Ramos (cell line): ENCODE results near the gene SPATA9.

Experiments used
- in situ Hi-C: fragments of 300-500 bp; cut with MboI; formaldehyde crosslinking; loops from one replicate; pipeline ENCODE4 v1.14.3; 2022; ENCODE audit warnings: low sequenced_read_pairs; ENCODE audit not compliant: unreplicated experiment

Gene SPATA9

DNA sequence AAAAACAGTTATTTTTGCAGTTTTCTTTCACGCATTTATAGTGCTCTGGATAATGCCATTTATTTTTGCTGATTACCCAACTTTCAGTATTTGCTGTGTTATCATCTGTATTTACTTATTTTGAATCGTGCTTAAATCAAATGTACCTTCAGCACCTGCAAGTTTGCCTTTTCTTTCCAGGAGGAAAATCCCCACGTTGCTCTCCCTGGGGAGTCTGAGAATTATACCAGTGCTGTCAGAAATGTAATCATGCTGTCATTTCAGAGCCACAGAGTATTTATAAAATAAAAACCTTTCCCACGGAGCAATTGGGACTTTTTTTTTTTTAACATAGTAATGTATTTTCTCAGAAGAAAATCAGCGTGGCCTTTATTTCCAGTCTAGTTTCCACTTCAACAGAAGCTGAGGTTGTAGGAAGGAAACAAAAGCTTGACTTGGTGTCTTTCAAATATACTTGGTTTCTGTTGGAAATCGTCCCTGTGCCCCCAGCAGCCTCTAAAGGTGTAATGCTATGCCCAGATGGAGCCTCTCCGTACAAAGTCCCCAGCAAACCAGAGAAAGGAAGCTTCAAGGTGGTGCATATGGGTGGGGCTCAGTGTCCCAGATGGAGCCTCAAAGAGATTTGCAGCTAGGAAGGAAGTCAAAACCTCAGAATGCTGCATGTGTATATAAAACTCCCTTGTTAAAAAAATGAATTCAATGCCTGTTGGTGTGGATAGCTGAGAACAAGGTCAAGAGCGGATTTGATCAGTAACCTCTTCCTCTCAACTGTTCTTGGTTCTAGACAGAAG is 60.8 kb downstream of the SPATA9 start:
- in situ Hi-C loops, result no loop called here

DNA sequence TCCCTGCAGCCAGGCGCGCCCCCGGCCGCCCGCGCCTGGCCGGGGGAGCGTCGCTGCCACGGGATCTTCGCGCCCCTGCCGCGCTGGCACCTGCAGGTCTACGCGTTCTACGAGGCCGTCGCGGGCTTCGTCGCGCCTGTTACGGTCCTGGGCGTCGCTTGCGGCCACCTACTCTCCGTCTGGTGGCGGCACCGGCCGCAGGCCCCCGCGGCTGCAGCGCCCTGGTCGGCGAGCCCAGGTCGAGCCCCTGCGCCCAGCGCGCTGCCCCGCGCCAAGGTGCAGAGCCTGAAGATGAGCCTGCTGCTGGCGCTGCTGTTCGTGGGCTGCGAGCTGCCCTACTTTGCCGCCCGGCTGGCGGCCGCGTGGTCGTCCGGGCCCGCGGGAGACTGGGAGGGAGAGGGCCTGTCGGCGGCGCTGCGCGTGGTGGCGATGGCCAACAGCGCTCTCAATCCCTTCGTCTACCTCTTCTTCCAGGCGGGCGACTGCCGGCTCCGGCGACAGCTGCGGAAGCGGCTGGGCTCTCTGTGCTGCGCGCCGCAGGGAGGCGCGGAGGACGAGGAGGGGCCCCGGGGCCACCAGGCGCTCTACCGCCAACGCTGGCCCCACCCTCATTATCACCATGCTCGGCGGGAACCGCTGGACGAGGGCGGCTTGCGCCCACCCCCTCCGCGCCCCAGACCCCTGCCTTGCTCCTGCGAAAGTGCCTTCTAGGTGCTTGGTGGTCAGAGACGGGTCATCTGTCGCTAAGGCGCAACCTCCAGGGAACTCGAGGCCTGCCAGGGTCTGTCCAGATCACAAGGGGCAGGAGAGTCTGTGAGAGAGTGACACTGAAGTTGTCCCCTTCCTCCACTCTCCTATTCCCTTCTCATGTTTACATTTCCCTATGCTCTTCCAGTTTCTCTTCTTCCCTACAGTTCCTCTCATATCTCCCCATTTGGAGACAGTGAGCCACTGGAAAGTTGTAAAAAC is 61.6 kb downstream of the SPATA9 start:
- in situ Hi-C loops, result no loop called here

DNA sequence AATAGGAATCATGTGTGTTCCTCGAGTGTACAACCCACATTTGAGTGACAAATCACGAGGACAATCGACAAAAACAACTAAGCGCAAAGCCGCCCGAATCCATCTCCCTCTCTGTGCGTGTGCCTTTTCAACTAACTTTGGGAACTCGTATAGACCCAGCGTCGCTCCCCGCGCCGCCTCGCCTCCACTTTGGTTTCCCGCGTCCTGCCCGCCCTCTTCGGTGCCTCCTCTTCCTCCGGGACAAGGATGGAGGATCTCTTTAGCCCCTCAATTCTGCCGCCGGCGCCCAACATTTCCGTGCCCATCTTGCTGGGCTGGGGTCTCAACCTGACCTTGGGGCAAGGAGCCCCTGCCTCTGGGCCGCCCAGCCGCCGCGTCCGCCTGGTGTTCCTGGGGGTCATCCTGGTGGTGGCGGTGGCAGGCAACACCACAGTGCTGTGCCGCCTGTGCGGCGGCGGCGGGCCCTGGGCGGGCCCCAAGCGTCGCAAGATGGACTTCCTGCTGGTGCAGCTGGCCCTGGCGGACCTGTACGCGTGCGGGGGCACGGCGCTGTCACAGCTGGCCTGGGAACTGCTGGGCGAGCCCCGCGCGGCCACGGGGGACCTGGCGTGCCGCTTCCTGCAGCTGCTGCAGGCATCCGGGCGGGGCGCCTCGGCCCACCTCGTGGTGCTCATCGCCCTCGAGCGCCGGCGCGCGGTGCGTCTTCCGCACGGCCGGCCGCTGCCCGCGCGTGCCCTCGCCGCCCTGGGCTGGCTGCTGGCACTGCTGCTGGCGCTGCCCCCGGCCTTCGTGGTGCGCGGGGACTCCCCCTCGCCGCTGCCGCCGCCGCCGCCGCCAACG is 62.5 kb downstream of the SPATA9 start, which contains the start of gene GPR150:
Gene GPR150, plus strand, starts transcription at position 58 of the 840 bp plus-strand sequence. Its CDS starts 189 bp downstream, at position 247.
- in situ Hi-C loops, result no loop called here

DNA sequence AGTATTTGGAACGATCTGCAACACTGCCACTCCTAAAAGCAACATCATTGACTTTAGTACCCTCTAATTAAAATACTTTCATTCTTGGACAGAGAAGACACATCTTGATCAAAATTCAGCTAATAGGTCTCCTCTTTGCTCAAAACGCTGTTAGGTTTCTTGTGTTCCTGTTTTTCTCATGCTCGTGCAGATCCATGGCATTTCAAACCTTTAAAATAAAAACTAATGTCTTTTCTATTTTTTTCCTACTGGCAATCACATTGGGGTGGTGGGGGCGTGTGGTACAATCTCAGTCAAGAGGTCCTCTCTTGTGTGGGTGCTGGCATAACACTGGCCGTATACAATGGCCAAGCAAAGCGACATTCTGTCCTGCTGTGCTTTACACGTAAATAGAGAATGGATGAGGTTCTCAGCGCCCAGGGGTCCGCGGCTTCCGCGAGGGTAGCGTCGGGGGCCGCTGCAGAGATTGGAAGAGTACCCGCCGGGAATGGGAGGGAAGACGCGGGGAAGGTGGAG is 63.2 kb downstream of the SPATA9 start:
- in situ Hi-C loops, result no loop called here

DNA sequence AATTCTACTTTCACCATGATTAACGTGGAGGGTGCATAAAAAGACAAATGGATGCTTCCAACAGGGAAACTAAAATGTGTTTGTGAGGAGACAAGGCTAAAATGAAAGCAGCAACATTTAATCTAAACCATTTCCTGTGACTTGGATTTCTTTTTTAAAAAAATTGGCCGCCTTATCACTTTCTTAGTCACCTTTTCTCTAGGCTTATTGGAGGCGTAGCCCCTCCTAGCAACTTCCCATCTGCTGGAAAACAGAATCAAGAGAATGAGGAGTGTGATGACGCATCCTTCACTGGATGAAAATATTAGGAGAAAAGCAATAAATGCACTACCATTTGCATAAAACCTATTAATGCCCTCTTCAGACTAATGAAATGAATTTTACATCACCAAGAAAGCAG is 63.7 kb downstream of the SPATA9 start:
- in situ Hi-C loops, result no loop called here

GRCh38 chr5:95617057-95617456 is 65.7 kb downstream of the SPATA9 start:
- in situ Hi-C loops, result no loop called here

DNA sequence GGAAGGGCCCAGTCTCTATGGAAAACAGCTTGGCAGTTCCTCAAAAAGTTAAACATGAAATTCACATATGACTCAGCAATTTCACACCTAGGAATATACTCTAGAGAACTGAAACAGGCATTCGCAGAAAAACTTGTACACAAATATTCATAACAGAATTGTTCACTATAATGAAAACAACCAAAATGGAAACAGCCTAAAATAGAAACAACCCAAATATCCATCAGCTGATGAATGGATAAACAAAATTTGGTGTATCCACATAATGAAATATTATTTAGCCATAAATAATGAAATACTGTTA is 67.7 kb downstream of the SPATA9 start:
- in situ Hi-C loops, result no loop called here

GRCh38 chr5:95613514-95613913 is 69.3 kb downstream of the SPATA9 start:
- in situ Hi-C loops, result no loop called here

DNA sequence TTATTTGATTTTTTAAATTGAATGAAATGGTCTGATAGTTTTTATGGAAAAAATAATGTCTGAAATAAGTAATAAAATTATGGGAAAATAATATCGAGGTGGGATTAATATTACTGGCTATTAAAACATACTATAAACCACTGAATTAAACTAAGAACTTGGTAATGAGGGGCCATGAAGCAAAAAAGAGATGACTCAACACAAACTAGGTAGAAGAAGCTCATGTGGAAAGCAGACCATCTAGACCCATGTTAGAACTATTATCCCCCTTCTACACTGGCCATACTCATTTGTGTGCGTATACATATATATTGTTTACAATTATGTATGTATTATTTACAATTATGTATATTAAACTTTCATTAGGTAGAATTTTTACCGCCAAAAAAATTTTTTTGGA is 71.4 kb downstream of the SPATA9 start:
- in situ Hi-C loops, result no loop called here

DNA sequence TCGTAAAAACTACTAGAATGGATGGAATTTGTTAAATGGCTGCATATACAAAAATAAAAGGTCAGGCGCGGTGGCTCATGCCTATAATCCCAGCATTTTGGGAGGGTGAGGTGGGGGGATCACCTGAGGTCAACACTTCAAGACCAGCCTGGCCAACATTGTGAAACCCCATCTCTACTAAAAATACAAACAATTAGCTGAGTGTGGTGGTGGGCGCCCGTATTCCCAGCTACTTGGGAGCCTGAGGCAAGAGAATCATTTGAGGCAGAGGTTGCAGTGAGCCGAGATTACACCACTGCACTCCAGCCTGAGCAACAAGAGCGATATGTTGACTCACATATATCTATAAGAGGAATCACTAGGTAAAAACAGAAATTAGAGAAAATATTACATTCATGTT is 72.2 kb downstream of the SPATA9 start:
- in situ Hi-C loops, result no loop called here

- in situ Hi-C loops, result no loop called here
Observed at GRCh38 chr5:95609711-95610110, 73.1 kb downstream of the SPATA9 start.
